NCI-H128 (cell line): ENCODE data around the gene HOXA4.

Experiments used
- DNase-seq: peaks from one replicate; lab custom pipeline; 2025; ENCODE audit not compliant: unreplicated experiment; lab: John Stamatoyannopoulos, UW

HOXA4 gene

GRCh38 chr7:27117887-27118491 lies 12.6 kb downstream of the HOXA4 start:
- DNase-seq = no peak

- DNase-seq = no peak
Observed at GRCh38 chr7:27116962-27117886, 13.3 kb downstream of the HOXA4 start.

DNA sequence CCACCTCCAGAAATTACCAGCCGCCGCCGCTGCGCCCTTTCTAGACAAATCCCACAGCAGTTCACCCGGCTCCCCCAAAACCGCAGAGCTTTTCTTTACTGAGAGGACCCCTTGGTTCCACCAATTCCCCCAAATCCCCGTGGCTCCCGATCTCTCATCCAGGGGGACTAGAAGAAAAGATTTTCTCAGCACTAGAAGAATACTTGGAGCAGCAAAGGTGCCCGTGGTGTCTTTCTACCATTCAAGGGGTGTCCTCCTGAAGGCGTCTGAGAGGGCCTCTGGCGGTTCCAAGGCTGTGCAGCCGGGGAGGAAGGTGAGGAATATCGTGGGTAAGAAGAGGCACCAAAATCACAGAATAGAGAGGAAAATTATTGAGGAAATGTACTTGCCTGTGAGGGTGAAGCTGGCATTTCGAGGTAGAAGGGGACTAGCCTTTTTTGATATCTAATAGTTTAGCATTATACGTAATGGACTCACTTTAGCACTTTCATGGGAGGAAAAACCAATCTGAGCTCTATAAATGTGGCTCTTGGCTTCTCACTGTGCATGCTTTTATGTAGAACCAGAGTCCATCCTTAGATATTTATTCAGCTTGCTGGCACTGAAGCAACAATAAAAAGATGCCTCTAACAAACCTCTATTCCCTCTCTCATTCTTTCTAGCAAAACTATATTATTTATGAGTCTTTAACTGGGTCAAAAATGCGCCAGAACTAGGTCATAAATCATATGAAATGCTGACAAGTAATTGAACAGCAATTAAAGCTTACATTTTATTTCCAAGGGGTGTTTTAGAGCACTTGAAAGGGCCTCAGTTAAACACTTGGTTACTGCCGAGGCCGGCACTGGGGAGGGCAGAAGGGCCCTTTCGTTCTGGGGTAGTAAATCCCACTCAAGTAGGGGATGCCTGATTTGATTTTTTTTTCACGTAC lies 14.3 kb downstream of the HOXA4 start:
- DNase-seq = no peak

- no peak for DNase-seq
Observed at GRCh38 chr7:27115221-27116026, 15.1 kb downstream of the HOXA4 start.

DNA sequence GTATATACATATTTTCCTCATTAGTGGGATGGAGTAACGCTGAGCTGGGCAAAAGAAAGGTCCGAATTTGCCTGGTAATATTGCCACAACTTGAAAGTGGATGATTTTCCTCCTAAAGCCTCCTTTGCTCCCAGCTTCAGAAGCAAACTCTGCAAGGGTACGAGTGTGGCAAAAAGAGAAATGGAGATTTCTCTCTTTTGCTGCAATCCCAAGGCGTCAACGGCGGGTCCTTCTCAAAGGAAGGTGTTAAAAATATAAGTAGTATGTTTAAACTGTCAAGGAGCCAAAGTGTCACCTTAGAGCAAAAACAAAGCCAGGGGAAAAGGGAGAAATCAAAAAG lies 15.7 kb downstream of the HOXA4 start:
- DNase-seq = no peak

- DNase-seq = no peak
Observed at GRCh38 chr7:27113991-27114769, 16.4 kb downstream of the HOXA4 start.

DNA sequence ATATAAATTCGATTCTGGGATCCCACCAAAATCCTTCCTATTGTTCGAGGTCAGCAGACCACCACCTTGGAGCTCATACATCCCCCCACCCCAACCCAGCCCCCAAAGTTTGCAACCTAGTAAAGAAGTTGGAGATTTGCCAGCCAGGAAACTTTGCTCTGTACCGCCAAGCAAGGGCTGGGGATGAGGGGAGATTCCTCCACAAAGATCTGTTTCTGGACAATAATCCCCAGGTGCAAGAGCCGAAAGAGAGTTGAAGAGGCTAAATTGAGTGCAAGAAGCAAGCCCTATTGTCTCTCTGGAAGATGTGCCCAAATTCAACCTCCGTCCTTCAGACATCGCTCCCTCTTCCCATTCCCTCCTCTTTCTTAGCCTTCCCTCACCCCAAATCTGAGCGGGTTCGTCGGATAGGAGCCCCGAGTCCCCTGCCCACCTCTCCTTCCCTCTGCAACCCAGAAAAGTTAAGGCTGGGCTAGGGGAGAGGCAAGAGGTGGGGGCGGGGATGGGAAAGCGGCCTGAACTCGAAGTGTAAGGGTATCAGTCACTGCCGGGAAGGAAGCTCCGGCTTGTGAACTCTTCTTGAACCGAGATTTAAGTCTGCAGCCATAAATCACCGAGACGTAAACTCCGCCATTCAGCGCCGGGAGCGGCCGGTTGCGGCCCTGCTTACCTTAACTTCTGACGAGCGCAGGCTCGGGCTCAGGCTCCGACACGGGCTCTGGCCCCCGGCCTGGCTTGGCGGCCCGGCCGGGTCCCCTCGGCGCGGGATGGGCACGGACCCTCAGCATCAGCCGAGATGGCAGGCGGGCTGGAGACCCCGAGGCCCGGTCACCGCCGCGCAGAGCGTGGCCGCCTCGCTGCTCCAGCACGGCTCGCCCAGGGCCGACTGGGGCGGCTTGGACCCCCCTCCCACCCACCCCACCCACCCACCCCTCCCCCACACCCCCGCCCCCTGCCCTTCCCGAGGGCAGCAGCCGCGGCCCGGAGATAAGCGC lies 17.3 kb downstream of the HOXA4 start:
- no peak for DNase-seq

GRCh38 chr7:27112361-27112760 lies 18.2 kb downstream of the HOXA4 start:
- DNase-seq = no peak

DNA sequence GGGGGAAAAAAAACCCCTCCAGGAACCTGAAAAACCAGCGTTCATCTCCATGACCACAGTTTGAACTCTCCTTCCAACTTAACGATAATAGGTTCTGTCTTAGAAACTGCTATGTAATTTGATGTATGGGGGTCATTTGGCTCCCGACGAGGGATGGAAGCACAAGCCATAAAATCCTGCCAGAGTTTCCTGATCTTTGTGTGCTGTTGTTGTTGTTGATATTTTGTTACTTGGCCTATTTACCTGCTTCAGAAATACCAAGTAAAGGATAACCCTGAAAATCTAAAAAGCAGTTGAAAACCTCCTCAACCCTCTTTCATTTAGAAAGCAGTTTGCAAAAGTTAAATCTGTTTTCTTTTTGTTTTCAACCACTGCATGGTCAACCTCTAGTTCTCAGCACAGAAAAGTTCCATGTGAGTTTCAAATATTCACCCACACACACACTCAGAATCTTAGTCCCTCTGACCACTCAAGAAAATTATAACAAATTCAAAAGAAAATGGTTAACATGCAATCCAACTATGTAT lies 18.7 kb downstream of the HOXA4 start:
- no peak for DNase-seq

- DNase-seq = no peak
Observed at GRCh38 chr7:27111042-27111750, 19.4 kb downstream of the HOXA4 start.

- no peak for DNase-seq
Observed at GRCh38 chr7:27110186-27111031, 20.1 kb downstream of the HOXA4 start.

DNA sequence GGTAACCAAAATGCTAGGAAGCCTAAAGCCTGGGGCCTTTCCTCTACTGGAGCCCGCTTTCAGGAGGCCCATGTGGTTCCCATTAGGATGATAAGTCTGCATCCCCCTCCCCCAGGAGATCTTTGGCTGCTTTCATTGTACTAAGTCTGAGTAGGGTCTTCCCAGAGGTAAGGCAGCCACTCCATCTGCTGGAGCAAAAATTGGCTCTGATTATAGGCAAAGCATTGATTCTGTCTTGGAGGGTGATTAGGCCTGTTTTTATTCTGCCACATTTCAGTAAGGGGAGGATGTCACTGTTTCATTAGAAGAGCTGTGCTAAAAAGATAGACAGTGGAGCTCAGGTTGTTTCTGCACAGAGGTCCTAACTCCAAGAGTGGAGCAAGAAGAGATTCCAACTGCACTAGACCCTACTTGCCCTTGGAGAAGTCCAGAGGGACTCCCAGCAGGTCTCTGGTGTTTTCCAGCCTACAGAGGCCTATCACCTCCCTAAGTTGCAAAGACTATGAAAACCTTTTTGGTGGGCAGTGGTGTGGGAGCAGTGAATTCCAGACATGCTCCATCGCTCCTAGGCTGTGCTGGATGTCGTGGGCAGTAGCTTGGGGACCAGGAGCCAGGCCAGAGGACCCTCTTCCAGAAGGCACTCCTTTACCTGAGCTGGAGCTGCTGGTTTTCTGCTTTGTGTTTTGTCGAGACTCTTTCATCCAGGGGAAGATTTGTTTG lies 20.9 kb downstream of the HOXA4 start:
- DNase-seq = no peak

DNA sequence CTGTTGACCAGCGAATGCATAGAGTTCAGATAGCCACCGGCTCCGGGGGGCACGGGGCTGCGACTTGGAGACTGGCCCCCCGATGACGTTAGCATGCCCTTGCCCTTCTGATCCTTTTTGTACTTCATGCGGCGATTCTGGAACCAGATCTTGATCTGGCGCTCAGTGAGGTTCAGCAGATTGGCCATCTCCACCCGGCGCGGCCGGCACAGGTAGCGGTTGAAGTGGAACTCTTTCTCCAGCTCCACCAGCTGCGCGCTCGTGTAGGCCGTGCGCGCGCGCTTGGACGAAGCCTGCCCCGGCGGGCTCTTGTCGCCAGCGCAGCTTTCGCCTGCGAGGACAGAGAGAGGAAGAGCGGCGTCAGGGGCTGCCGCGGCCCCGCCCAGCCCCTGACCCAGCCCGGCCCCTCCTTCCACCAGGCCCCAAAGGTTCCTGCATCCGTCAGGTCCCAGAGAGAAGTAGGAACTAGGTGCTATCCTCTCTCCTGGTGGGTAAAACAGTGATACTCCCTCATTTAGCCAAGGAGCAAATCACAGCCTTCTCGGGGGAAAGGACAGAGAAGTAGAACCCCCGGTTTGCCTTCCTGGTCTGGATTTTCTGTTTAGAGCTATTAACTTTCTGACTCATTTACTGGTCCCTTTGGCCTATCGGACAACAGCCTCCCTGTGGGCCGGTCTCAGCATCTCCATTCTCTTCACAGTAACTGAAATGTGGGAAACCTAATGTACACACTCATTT lies 22.0 kb downstream of the HOXA4 start:
- no peak for DNase-seq

DNA sequence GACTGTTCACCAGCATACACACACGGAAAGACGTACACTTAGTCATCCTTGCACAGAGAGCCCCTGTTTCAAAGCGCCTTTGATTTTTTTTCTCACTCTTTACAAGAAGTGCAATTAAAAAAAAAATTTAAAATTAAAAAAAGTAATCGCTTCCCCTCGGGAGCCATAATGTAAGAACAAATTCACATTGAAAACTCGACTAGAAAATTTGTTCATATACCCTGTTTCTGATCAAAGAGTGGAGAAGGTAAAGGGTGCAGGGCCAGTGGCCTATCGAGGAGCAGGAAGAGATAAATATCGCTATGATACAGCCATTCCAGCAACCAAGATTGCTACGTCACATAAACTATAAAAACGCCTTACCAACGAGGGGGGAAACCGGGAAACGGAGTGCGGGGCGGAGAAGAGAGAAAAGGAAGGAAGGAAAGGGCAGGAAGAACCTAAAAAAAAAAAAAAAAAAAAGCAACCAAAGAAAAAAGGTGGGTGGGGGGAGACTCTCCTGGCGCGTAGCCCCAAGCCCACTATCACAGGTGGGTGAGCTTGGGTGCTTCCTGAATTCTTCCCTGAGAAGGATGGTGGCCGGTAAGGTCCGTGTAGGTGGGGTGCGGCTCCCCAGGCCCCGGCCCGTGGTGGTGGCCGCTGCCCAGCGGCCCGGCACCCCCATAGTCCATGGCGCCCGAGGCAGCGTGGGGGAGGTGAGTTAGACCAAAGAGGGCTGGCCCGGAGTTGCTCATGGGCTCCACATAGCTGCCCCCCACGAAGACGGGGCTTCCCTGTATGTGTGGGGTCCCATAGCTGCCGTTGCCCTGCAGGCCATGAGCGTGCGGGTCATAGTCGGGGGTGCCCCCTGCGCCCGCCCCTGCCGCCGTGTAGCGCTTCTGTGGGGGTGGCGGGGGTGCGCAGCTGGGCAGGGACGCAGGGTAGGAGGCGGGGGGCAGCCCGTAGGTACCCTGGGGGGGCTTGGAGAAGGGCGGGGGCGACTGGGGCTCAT lies 22.9 kb downstream of the HOXA4 start:
- DNase-seq = no peak

- no peak for DNase-seq
Observed at GRCh38 chr7:27106901-27107240, 23.7 kb downstream of the HOXA4 start.
